ENCODE results near the gene USP50. TPM values are rescaled to one million over a fixed set of nuclear protein-coding genes. Genes with fewer than 3 reads are reported as not detected.

USP50 gene
- not detected in 2 replicates for total RNA-seq

GRCh38 chr15:50546566-50546965 is at the start of gene USP50:
Gene USP50, minus strand, starts transcription at chr15:50546666. Its CDS starts 141 bp downstream, at chr15:50546525.

Other genes with a start within 250 kb of the USP50 start
- 18.2 and 25.7 TPM in 2 replicates for gene GABPB1, start 191.5 kb downstream of the USP50 start, total RNA-seq
- 29.0 and 30.8 TPM in 2 replicates for gene USP8, start 122.3 kb downstream of the USP50 start, total RNA-seq
- gene TRPM7, start 140.1 kb upstream of the USP50 start, total RNA-seq = 9.1 and 15.6 TPM in 2 replicates
- gene SPPL2A, start 219.0 kb upstream of the USP50 start, total RNA-seq = 49.1 and 67.0 TPM in 2 replicates